ENCODE data around the gene SH2D2A. TPM values are rescaled to one million over a fixed set of nuclear protein-coding genes. Genes with fewer than 3 reads are reported as not detected.

SH2D2A gene
- total and polyA plus RNA-seq, 2 of the 4 experiments (the other 2 are of a cell fraction) = not detected

- no peak overlapping the region for H2BK20ac ChIP-seq (ENCODE audit: low read depth, low read length)
- no peak overlapping the region for H2AFZ ChIP-seq (replicated peaks; ENCODE audit: low read length, poor library complexity)
- H3K4me2 ChIP-seq (ENCODE audit: low read depth, low read length) = no peak overlapping the region
- no peak overlapping the region for H3K18ac ChIP-seq (ENCODE audit: low read depth, low read length)
- no TSS peak for BruUV-seq (replicated peaks)
- no peak overlapping the region for H3K23ac ChIP-seq (ENCODE audit: low read depth, low read length)
- 55% methylated on average over 4 of the region's 7 CpGs; no CpG with 5 or more reads in 1 of the 2 experiments for WGBS, 2 experiments (ENCODE audit: extremely low coverage in 2 of 2, insufficient read length in 1 of 2)
- no peaks in the 10 kb centered on the region for H3K9me1 ChIP-seq (ENCODE audit: insufficient read depth, low read length)
- peaks cover 4% of the 10 kb centered on the region; the same call in 1 of the 2 replicates for H4K20me1 ChIP-seq (ENCODE audit: insufficient read depth, low read length)
- no peak overlapping the region for H3K4ac ChIP-seq (ENCODE audit: low read depth, low read length)
- H3K9me3 ChIP-seq (ENCODE audit: control insufficient read depth, insufficient read depth, low read length) = no peaks in the 10 kb centered on the region
- peaks cover 88% of the 10 kb centered on the region for H3K27me3 ChIP-seq (ENCODE audit: control insufficient read depth, insufficient read depth, low read length)
- H4K5ac ChIP-seq (ENCODE audit: low read depth, low read length) = no peak overlapping the region
- peaks cover 3% of the 10 kb centered on the region; the same call in 1 of the 2 replicates for H3K4me1 ChIP-seq (ENCODE audit: control insufficient read depth, insufficient read depth, low read length)
- H2AK9ac ChIP-seq (replicated peaks; ENCODE audit: low read depth, low read length, poor library complexity) = no peak overlapping the region
- no peak for ATAC-seq (ENCODE audit: low read depth)
- no peak overlapping the region for H3K27ac ChIP-seq (ENCODE audit: insufficient read depth, low read length)
- H2AK5ac ChIP-seq (ENCODE audit: low read depth, low read length) = no peak overlapping the region
- no peak for DNase-seq
- no peak overlapping the region for H3K56ac ChIP-seq (ENCODE audit: extremely low read depth, insufficient read depth, low read length)
- H4K8ac ChIP-seq (ENCODE audit: low read depth in 2 of 2, low read length in 2 of 2) = no peak overlapping the region
- H3K79me1 ChIP-seq (ENCODE audit: low read depth in 1 of 2, low read length in 2 of 2) = no peaks in the 10 kb centered on the region
- H3K36me3 ChIP-seq (ENCODE audit: control insufficient read depth, insufficient read depth, low read length) = no peaks in the 10 kb centered on the region
- POLR2A ChIA-PET (ENCODE audit: unreplicated experiment) = no interaction called here
- dilution Hi-C loops (cut with HindIII; ENCODE audit: low sequenced_read_pairs, unreplicated experiment) (no loop called here), in situ Hi-C loops (cut with MboI; ENCODE audit: low sequenced_read_pairs) (no loop called here), intact Hi-C loops (cut with micrococcal nuclease) (no loop called here)
- H4K91ac ChIP-seq (ENCODE audit: insufficient read depth, low read depth, low read length) = no peak overlapping the region
- no peak overlapping the region for H2BK120ac ChIP-seq (ENCODE audit: low read depth, low read length)
- no peak overlapping the region for H2BK5ac ChIP-seq (ENCODE audit: low read depth, low read length, poor library complexity, severe bottlenecking)
- H3K14ac ChIP-seq (replicated peaks; ENCODE audit: low read depth, low read length) = no peak overlapping the region
- CTCF ChIA-PET = interaction anchor here (0.9 to 1.7 kb wide), 3 partner anchors 9 to 45 kb away, joined by 3 to 11 read pairs (median 5); partner anchors contain the start of genes INSRR and NTRK1
- H2BK15ac ChIP-seq (ENCODE audit: low read depth, low read length) = no peak overlapping the region
- no peak overlapping the region for H3K9ac ChIP-seq (ENCODE audit: low read depth, low read length)
- H3K4me3 ChIP-seq (ENCODE audit: insufficient read depth, low read depth, low read length) = no peak overlapping the region
- TF ChIP-seq MAFK (IDR thresholded peaks at IDR 0.05; ENCODE audit: low read depth, low read length) = no peak
- no peak for TF ChIP-seq RFX5 (IDR thresholded peaks at IDR 0.05; ENCODE audit: low read depth, low read length)
- TF ChIP-seq RAD21 (IDR thresholded peaks at IDR 0.05; ENCODE audit: low read length) = no peak
- TF ChIP-seq SMC3 (IDR thresholded peaks at IDR 0.05; ENCODE audit: low read depth, low read length) = no peak
- no peak for TF ChIP-seq MAZ (IDR thresholded peaks at IDR 0.05; ENCODE audit: borderline replicate concordance, low read depth, low read length)
- TF ChIP-seq FOS (IDR thresholded peaks at IDR 0.05; ENCODE audit: low read depth, low read length) = no peak
- no peak for TF ChIP-seq CTCF (conservative IDR thresholded peaks at IDR 0.05; ENCODE audit: low read depth, low read length)
- no peak for TF ChIP-seq USF2 (IDR thresholded peaks at IDR 0.05; ENCODE audit: low read depth, low read length)
- TF ChIP-seq MXI1 (IDR thresholded peaks at IDR 0.05; ENCODE audit: borderline replicate concordance, low read depth, low read length) = no peak
- no peak for TF ChIP-seq CEBPB (IDR thresholded peaks at IDR 0.05; ENCODE audit: low read depth, low read length)
- no peak for TF ChIP-seq RCOR1 (IDR thresholded peaks at IDR 0.05; ENCODE audit: insufficient replicate concordance, low read length)
- no peak for TF ChIP-seq POLR2A (IDR thresholded peaks at IDR 0.05; ENCODE audit: low read depth, low read length)
- TF ChIP-seq ELK1 (IDR thresholded peaks at IDR 0.05; ENCODE audit: borderline replicate concordance, low read depth, low read length) = no peak
- TF ChIP-seq NFE2L2 (IDR thresholded peaks at IDR 0.05; ENCODE audit: low read depth, low read length) = no peak
- no peak for TF ChIP-seq BHLHE40 (IDR thresholded peaks at IDR 0.05; ENCODE audit: low read depth, low read length)
Observed at GRCh38 chr1:156847591-156848460, 31.2 kb upstream of the SH2D2A start.
